Mesodermal cell (in vitro differentiated cells): ENCODE results near the gene HOXD9.

Source experiments
- H3K27ac ChIP-seq: 2 replicates; pipeline ENCODE4 v1.7.0; 2013; ENCODE audit warnings: mild to moderate bottlenecking, low read depth, low read length, moderate library complexity; ENCODE audit not compliant: severe bottlenecking
- H3K36me3 ChIP-seq: 2 replicates; pipeline ENCODE4 v1.7.1; 2013; ENCODE audit warnings: mild to moderate bottlenecking, low read length, moderate library complexity; ENCODE audit not compliant: control insufficient read depth, insufficient read depth
- H3K4me1 ChIP-seq: one replicate; pipeline ENCODE4 v1.7.1; 2013; ENCODE audit warnings: mild to moderate bottlenecking, low read length; ENCODE audit not compliant: insufficient read depth, control insufficient read depth, poor library complexity, severe bottlenecking
- H3K4me3 ChIP-seq: 2 replicates; pipeline ENCODE4 v1.7.0; 2013; ENCODE audit warnings: low read length, control low read depth, mild to moderate bottlenecking; ENCODE audit not compliant: insufficient read depth, poor library complexity, severe bottlenecking; ENCODE audit errors: extremely low read depth
- H3K9me3 ChIP-seq: 2 replicates; pipeline ENCODE4 v1.7.1; 2013; ENCODE audit warnings: mild to moderate bottlenecking, low read length, moderate library complexity; ENCODE audit not compliant: control insufficient read depth
- WGBS, 2 experiments: methylation state at CpG; one replicate each; pipeline ENCODE4 v1.1.5; 2013; ENCODE audit warnings: missing lambda C conversion rate in 2 of 2; ENCODE audit not compliant: insufficient coverage in 2 of 2; 5-methylcytosine and 5-hydroxymethylcytosine counted together

The HOXD9 gene

DNA sequence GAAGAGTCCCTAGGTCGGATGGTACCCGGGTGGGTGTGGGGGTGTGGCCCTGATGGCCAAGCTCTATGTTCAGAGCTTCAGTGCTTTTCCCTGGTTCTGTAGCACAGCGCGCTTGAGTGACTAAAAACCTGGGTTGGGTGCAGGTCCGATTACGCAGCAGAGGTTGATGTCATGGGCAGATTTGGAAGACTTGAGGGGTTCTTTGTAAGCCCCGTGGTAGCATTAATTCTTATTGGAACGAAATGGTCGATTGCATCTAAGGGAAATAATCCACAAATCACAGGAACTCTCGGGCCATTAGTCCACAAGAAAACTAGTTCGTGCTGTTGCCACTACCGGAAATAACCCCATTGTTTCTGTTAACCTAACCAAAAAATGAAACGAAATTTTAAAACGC lies 16.0 kb downstream of the HOXD9 start:
- Histone ChIP-seq H3K9me3 (no peaks in the 10 kb centered on the region), H3K4me1 (no peaks in the 10 kb centered on the region), H3K36me3 (no peaks in the 10 kb centered on the region), H3K4me3 (no peak overlapping the region), H3K27ac (no peak overlapping the region)
- 60 to 63% methylated on average over 12 to 14 of the region's 14 CpGs for WGBS, 2 experiments

DNA sequence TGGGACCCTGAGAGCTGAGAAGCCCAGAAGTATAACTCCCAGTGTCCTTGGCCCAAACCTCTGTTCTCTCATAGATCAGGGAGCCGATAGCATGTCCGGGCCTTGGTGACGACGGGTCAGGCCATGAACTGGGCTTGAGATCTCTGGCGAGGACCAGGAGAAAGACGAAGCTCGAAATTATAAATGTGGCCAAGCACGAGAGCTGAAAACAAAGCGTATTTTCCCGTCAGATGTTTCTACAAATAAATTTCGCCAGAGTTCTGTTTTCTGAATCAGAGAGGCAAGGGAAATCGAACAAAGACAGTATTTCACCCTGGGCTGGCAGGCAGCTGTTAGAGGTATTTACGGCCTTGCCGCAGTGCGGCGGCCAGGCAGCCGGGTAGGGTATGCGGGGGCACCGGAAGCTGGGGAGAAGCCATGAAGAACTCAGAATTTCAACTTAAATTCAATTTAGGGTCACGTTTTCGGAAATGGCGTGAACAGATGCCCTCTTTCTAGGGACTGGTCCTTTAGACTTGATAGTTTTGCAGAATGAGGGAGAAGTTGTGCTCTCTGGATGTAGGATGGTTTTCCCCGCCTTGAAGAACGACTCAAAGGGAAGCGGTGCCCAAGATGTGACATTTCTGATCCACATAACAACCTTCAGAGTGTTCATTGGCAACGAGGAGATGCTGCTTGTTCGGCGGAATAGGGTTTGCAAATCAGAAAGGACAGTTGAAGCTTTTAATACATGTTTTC lies 16.6 kb downstream of the HOXD9 start:
- no peaks in the 10 kb centered on the region for H3K36me3 ChIP-seq
- no peaks in the 10 kb centered on the region for H3K4me1 ChIP-seq
- H3K9me3 ChIP-seq = no peaks in the 10 kb centered on the region
- WGBS, 2 experiments = 62 to 68% methylated on average over 27 to 28 of the region's 28 CpGs
- no peak overlapping the region for H3K4me3 ChIP-seq
- H3K27ac ChIP-seq = no peak overlapping the region

DNA sequence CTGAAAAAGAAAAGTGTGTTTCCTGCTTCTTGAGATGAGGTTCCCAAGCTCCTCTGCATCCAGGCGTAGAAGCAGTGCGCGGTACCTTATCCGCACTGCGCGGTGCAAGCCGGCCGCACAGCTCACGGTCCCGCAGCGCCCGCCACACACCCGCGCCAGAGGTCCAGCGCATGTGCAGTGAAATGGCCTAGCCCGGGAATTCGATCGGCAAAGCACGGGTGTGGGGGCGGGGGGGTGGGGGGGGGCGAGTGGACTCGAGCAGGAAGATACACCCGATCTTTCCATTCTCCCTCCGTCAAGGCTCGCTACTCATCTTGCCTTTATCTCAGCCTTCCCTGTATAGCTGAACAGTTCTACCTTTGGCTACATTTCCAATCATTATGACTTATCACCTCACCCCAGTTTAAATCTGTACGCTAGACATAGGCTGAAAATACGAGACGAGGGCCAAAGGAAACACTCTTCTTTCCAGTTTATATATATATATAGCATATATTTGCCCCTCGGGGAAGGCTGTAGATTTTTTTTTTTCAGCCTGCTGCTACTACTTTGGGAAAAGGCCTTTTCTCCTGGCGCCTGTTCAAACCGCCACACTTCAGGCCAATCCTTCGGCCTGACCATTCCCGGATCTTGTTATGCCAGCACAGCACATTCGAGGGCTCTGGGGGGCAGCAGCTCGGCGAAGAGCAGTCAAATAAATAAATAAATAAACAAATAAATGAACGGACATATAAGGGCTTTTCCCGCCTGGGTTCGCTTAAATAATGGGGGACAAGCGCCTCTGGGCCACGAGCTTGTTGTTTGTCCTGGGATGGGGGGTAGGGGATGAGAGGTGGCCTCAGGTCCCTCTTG lies 17.4 kb downstream of the HOXD9 start:
- Histone ChIP-seq H3K27ac (no peak overlapping the region), H3K4me3 (peak overlapping the region; percentile 37), H3K4me1 (no peaks in the 10 kb centered on the region), H3K36me3 (no peaks in the 10 kb centered on the region), H3K9me3 (no peaks in the 10 kb centered on the region)
- WGBS, 2 experiments = 63 to 66% methylated on average over 24 to 28 of the region's 41 CpGs

DNA sequence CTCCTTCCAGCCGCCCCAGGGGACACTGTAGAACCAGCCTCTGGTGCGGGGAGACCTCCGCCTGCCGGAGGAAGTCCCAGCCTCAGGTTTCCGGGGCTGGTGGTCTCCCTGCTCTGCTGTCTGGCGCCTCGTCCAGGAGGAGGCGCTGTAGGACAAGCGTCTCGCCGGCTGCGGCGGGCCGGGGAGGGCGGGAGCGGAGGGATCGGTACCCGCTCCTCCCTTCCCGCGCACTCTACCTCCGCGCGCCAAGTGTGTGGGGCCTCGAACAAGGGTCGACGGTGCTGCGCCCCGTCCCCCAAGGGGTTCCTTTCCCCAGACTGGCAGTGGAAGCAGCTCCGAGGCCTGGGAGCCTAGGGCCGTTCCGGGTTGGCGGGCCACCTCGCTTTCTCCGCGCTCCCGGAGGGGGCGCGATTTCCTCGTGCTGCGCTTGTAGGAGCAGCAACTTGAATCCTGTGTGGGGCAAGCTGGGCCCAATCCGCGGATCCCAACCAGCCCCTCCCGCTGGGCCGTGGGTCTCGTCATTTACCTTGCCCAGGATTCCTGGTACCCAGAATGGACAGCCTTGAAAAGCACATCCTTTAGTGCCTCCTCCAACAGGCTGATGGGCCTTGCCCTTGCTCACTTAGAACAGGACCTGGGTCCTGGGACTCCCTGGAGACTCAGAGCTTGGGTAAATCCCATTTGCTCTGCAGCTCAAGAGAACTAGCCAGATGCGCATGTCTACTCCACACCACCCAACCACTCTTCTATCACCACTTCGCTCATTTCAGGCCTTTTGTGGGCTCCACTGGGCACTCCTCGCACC lies 18.2 kb downstream of the HOXD9 start:
- peak overlapping the region; percentile 37 for H3K4me3 ChIP-seq
- H3K27ac ChIP-seq = no peak overlapping the region
- no peaks in the 10 kb centered on the region for H3K9me3 ChIP-seq
- no peaks in the 10 kb centered on the region for H3K36me3 ChIP-seq
- 7 to 8% methylated on average over 31 to 39 of the region's 48 CpGs for WGBS, 2 experiments
- H3K4me1 ChIP-seq = no peaks in the 10 kb centered on the region

DNA sequence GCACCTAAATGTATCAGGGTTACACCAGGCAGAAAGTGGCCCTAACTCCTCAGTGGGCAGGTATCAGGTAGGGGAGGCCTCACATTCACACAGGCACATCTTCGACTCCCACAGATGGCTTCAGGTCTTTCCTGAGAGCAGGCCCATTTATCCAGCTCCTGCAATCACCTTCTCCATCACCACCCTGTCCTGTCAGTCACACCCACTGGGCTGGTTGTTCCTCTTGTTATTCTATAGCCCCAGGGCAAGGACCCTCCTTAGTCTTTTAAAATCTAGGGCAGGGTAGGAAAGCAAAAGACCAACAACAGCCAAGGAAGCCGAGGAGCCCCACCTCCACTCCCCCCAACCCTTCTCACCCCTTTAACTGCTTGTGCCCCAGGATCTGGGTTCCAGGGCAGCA lies 19.8 kb downstream of the HOXD9 start:
- WGBS, 2 experiments = 63 to 100% methylated on average over 1 of the region's 2 CpGs

DNA sequence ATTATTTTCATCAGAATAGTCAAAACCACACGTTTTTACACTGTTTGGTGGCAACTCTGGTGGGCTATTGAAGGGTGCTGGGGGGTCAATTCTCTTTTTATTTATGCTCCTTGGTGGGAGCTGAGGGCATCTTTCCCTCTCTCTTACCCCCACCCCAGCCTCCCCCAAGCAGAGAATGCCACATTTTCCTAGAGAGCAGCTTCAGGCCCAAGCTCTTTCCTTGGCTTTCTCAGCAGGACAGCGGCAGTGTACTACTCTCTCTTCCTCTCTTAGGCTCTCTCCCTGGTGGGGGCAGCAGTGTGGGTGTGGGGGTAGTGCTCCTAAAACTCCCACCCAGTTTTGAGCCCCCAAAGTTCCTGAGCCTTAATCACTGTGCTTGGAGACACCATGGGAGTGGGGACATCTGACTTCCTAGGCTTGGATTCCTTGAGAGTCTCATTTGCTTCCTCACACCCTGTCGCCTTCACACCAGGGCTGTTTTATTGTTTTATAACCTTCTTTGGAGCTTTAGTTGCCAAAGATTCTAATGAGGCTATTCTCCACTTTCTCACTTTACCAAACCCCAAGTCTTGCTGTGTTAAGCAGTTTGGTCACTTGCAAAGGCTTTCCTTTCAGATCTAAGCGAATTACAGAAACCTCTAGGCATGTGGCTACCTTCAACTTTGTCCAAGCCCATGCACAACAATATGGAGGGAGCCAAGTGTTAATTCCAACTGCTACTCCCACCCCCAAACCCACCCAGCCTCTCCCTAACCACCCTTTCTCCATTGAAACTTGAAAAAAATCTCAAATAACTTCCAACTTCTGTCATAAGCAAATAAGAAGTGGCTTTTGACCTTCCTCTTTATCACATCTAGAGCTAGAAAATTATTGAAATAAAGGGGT lies 22.8 kb downstream of the HOXD9 start:
- no peaks in the 10 kb centered on the region for H3K9me3 ChIP-seq
- no peak overlapping the region for H3K27ac ChIP-seq
- H3K4me1 ChIP-seq = no peaks in the 10 kb centered on the region
- H3K36me3 ChIP-seq = no peaks in the 10 kb centered on the region
- WGBS, 2 experiments = 20 to 45% methylated on average over 1 of the region's 4 CpGs
- H3K4me3 ChIP-seq = no peak overlapping the region

More for the DNA sequence above, 19.8 kb downstream of the HOXD9 start:
- no peak overlapping the region for H3K4me3 ChIP-seq
- H3K4me1 ChIP-seq = no peaks in the 10 kb centered on the region
- no peak overlapping the region for H3K27ac ChIP-seq
- no peaks in the 10 kb centered on the region for H3K9me3 ChIP-seq
- no peaks in the 10 kb centered on the region for H3K36me3 ChIP-seq

DNA sequence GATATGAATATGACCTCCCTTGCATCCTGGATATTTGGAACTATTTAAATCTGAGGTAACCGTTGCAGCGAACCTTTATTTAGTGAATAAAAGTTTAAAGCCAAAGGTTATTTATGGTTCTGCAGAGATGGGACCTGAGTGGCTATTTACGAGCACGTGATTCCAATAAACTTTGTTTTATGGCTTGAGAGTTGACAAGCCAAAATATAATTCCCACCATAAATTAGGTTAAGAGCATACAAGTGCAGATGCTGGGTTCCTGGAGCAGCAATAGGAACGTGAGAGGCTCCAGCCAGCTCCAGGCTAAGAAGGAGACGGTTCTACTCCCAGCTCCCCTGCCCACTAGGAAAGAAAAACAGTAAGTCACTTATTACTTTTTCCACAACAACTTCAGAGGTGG lies 23.6 kb downstream of the HOXD9 start:
- no CpG with 5 or more reads among the region's 6 CpGs for WGBS, 2 experiments
- Histone ChIP-seq H3K9me3 (no peaks in the 10 kb centered on the region), H3K4me3 (no peak overlapping the region), H3K27ac (no peak overlapping the region), H3K36me3 (no peaks in the 10 kb centered on the region), H3K4me1 (no peaks in the 10 kb centered on the region)

DNA sequence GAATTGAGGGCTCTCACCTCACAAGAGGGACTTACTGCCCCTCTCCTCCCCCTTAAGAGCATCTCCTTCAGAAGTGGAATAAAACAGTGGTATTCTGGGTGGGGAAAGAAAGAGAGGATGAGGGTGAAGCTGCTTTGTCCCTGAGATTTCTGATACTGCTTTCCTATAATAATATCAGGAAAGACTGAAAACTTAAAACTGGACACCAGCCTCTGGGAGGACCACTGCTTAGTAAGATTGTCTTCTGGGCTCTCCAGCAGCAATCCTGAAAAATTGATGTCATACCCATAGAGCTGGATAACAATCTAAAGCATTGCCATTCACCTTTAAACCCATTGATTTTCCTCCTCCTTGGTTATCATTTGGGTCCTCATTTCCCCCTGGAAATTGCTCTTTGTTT lies 24.1 kb downstream of the HOXD9 start:
- Histone ChIP-seq H3K4me1 (no peaks in the 10 kb centered on the region), H3K4me3 (no peak overlapping the region), H3K36me3 (no peaks in the 10 kb centered on the region), H3K27ac (no peak overlapping the region), H3K9me3 (no peaks in the 10 kb centered on the region)

DNA sequence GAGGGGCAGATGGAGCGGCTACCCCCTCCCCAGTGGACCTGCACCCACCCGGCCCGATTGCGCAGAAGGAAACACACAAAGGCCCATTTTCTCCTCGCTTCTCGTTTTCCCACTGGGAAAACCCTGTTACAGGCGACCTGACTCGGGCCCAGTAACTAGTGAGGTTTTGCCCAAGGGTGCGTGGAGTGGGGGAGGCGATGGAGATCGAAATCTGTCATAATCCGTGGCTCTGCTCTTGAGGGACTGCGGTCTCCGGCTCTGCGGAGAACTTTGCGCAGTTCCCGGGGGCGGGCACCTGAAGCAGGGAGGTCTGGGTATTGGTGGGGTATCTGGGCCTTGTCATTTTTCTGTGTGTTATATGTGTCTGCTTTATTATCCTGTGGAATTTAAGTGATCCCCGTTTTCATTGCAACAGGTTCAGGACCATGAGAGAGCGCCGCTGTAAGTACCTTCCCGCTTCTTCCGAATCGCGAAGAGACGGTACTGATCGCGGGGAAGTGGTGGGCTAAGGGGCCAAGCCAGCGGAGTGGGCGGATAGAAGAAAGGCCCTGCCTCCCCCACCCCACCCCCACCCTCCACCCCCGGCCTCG lies 24.8 kb downstream of the HOXD9 start:
- 8 to 12% methylated on average over 14 to 16 of the region's 32 CpGs for WGBS, 2 experiments
- Histone ChIP-seq H3K27ac (no peak overlapping the region), H3K9me3 (no peaks in the 10 kb centered on the region), H3K4me1 (no peaks in the 10 kb centered on the region), H3K4me3 (no peak overlapping the region), H3K36me3 (no peaks in the 10 kb centered on the region)
